GM19328 (cell line): ENCODE results near the gene AP2A2.
"Not testable (repeated sequence)": the region's sequence is repeated elsewhere in the genome, so short reads cannot be mapped to it uniquely, and the experiment has no call there.

Source experiments
- ATAC-seq: cut with Tn5 transposase; IDR thresholded peaks from one replicate; pipeline ENCODE4 v1.9.1; 2021; ENCODE audit warnings: mild to moderate bottlenecking, moderate library complexity; ENCODE audit not compliant: unreplicated experiment

AP2A2 gene

DNA sequence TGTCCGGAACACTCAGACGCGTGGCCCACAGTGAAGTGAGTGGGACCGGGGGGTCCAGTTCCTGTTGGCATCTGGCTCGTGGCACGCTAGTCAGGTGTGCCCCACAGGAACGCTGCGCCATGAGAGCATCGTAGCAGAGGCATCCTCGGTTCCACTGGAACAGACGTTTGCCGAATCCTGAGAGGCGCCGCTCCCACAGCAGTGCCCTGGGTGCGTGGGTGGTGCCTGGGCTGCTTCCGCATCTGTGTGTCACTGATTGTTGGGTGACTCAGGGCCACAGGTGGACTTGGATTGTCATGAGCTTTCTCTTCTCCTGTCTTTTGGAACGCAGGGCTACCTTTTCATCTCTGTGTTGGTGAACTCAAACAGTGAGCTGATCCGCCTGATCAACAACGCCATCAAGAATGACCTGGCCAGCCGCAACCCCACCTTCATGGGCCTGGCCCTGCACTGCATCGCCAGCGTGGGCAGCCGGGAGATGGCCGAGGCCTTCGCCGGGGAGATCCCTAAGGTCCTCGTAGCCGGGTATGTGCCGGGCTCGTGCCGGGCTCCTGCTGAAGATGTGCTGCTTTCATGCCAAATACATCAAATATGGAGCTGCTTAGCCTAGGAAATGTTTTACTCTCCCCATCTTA lies 46.2 kb downstream of the AP2A2 start:
- no peak for ATAC-seq

DNA sequence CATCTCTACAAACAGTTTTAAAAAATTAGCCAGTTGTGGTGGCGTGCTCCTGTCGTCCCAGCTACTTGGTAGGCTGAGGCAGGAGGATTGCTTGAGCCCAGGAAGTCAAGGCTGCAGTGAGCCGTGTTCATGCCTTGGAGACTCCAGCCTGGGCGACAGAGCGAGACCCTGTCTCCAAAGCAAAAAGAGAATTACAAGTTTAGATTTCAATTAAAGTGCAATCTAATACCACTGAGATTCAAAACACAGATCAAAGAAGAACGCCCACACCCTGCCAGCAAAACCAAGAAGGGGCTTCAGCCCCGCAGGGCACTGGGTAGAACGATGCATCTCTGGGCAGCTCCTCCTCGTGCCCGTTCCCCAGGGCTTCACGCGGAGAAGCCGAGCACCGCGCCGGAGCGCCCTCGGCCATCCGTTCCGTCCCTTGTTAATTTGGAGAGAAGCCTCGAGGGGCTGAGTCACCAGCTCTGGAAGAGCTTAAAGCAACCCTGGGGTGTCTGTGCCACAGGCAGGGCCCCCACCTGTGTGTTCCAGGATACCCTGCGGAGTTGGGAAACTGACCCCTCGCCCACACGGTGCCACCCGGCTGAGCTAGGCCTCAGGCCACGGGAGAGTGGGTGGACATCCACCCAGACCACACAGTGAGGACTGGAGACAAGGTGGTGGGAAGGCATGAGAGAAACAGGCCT lies 47.0 kb downstream of the AP2A2 start:
- ATAC-seq = no peak

DNA sequence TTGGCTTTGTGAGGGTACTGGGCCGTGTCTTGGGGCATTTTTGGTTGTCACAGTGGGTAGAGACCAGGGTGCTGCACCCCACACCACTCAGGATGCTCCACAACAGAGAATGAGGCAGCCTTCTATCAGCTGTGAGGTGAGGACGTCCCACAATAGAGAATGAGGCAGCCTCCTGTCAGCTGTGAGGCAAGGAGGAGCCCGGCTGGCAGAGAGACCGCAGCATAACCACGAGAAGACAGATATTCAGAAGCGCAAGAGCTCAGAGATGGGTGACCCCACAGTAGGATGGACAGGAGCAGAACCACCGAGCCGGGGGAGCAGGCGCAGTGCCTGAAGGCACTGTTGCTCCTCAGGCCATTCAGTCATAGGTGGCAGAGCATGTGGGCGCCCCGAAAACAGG lies 47.6 kb downstream of the AP2A2 start:
- ATAC-seq = no peak

DNA sequence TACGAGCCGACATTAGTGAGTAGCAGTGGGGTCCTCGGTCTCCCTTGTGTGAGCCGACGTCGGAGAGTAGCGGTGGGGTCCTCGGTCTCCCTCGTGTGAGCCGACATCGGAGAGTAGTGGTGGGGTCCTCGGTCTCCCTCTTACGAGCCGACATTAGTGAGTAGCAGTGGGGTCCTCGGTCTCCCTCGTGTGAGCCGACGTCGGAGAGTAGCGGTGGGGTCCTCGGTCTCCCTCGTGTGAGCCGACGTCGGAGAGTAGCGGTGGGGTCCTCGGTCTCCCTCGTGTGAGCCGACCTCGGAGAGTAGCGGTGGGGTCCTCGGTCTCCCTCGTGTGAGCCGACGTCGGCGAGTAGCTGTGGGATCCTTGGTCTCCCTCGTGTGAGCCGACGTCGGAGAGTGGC lies 49.7 kb downstream of the AP2A2 start:
- not testable (repeated sequence) for ATAC-seq

DNA sequence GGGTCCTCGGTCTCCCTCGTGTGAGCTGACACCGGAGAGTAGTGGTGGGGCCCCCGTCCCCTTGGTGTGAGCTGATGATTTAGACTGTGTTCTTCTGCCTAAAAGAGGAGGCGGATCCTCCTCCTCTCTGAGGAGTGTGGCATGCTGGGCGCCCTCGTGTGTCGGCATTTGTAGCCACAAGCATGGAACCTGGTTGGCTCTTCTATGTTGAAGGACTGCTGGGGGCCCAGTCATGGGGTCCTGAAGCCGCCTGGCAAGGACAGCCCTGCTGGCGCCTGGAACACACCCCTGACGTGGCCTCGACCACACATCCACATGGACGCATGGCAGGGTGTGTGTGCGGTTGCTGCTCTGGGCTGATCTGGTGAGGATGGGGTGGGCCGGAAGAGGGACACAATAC lies 50.2 kb downstream of the AP2A2 start:
- ATAC-seq = no peak

DNA sequence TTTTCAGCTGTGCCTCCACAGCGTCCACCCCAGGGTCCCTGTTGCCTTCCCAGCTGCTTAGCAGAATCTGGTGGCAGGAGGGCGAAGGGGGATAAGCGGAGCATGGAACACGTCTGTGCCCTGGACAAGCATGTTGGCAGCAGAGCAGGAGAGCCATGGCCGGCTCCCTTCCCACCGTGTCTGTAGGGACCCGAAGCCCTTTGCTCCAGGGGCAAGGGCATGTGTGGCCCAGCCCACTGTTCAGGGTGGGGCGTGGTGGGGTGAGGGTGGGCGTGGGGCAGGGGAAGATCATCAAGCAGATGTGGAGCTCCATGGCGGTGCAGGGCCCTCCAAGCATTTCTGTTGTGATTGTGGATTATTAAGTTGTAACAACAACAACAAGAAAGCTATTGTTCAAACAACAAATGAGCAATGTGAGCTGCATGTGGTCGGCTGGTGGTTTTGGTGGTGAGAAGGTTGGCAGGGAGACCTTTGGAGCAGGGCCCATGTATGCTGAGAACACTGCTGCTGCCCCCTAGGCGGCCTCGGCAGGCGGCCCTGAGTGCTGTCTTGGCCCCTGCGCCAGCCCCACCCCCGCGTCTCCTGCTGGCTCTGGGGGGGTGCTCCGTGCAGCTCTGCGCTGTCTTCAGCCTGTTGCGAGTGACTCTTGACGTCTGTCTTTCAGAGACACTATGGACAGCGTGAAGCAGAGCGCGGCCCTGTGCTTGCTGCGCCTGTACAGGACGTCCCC lies 50.9 kb downstream of the AP2A2 start:
- ATAC-seq = no peak

DNA sequence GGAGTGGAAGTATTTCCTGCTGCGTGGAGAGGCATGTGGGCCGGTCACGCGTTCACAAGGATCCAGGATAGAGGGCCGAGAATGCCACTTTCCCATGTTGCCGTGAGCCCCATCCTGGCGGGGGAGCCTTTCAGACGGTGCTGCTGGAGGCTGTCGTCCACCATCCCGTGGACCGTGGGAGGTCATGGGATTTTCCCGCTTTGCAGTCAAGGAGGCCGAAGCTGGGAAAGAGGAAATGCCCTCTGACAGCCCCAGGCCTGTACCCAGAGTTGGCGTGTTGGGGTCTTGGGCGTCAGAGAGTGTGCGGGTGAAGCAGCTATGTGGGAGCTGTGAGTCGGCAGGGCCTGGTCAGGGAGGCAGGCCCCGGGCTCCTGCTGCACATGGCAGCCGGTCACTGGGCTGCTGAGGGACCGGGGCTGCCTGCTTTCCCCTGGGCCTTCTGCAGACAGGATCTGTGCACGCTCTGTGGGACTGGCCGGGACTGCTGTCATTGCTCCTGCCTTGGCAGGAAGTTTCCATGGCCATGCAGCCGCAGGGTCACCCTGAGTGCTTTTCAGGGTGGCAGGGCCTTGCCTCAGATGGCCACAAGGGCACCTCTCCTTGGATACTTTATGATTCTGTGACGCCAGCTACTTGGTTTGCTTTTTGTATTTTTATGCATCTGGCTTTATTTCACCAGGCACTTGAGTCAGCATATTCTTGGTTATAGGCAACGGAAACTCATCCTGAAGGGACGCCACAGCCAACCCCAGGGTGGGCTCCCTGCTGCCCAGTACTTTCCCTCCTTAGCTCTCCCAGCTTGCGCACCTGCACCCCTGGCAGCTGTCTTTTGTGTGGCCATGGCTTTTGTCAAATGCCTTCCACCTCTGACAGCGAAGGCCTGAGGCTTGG lies 52.4 kb downstream of the AP2A2 start:
- ATAC-seq = no peak

DNA sequence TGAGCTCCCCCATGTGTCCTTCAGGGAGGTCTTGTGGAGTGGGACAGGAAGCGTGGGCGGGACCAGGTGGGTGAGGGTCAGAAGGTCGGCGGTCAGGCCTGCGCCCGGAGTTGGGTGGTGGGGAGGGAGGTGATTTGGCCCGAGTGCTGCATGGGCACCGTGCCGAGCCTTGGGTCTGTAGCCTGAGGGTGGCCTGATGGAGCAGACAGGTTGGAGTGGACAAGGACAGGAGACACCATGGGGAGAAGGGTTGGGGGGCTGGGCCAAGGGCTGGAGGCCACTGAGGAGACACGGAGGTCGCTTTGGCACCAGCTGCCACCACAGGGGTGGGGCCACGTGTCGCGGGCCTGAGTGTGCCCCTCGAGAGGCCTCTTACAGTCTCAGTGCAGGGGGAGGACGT lies 53.1 kb downstream of the AP2A2 start:
- no peak for ATAC-seq

DNA sequence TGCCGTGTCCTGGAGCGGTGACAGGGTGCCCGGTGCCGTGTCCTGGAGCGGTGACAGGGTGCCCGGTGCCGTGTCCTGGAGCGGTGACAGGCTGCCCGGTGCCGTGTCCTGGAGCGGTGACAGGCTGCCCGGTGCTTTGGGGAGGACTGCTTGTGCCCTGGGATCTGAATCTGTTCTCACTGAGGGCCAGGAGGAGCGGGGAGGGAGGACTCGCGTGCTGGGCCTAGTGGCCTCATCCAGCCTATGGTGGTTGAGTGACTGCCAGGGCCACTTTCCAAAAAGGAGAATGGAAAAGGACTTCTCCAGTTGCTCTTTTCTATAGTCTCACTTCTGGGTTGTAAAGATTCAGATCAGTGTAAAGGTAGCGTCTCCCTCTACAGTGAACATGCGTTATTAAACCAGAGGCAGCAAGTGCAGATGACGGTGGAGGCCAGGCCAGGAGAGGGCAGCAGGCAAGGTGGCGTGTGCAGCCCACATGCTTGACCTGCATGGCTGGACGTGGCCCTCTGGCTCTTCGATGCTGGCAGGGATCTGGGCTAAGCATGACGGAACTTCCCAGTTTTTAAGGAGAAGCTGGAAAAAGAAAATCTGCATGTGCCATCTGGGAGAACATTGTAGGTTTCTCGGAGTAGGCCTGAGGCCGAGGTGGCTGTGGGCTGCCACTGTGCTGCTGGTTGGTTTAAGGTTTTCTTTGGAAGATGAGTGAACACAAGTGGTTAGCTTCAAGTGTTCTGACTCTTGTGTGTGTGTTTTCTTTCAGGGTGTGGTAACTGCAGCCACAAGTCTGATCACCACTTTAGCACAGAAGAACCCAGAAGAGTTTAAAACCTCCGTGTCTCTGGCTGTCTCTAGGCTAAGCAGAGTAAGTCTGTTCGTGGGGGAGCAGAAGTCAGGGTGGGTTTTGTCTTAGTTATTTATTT lies 55.0 kb downstream of the AP2A2 start:
- no peak for ATAC-seq

DNA sequence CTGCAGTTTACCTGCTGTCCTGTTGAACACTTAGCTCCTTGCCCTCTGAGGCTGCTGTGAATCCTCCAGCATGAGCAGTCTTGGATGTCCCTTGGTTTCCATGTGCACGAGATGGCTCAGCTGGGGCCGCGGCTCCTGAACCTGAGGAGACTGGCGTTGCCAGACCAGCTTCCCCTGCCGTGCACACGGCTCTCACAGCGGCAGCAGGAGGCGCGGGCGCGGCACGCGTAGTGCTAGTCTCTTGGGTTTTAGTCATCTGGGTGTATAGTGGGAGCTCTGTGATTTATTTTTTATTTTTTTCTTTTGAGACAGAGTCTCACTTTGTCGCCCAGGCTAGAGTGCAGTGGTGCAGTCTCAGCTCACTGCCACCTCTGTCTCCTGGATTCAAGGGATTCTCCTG lies 56.1 kb downstream of the AP2A2 start:
- no peak for ATAC-seq

DNA sequence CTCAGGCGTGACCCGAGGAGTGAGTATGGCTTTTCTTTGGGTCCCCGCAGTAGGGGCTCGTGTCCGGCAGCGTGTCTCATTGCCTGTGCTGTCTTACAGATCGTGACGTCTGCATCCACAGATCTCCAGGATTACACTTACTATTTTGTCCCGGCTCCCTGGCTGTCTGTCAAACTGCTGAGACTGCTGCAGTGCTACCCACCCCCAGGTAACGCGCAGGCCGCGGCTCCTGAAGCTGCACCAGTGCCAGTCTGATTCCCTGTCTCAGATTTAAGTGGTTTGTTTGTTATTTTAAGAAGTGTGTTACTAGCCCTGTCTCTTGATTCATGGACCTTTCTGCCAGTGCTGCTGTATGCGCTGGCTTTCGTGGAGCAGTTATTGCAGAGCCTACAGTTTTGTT lies 58.9 kb downstream of the AP2A2 start:
- no peak for ATAC-seq

DNA sequence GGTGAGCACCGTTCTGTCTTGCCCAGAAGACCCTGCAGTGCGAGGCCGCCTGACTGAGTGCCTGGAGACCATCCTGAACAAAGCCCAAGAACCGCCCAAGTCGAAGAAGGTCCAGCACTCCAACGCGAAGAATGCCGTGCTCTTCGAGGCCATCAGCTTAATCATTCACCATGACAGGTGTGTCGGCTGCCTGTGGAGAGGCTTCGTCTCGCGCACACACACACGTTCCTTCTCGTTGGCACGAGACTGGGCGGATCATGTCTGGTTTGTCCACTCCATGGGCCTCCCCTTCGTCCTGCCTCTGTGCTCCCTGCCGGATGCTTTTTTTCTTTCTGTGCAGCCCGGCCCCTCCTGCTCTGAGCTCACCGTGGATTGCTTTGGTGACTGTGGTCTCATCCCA lies 59.7 kb downstream of the AP2A2 start:
- no peak for ATAC-seq

DNA sequence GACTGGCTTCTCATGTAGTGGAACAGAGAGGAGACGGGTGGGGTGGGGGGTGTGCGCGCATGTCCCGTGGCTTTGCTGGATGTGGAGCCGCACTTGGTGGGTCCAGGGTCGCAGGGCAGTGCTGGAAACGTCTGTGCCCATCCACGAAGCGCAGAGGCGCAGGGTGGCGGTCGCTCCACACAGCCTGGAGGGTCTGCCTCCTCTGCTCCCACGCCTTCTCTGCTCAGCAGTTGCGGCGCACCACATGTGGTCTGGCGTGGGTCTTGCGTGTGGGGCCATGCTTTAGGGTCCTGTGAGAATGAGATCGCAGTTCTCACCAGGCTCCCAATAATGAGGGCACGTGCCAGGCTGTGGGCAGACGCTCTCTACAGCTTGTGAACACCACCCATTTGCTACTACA lies 60.2 kb downstream of the AP2A2 start:
- no peak for ATAC-seq

DNA sequence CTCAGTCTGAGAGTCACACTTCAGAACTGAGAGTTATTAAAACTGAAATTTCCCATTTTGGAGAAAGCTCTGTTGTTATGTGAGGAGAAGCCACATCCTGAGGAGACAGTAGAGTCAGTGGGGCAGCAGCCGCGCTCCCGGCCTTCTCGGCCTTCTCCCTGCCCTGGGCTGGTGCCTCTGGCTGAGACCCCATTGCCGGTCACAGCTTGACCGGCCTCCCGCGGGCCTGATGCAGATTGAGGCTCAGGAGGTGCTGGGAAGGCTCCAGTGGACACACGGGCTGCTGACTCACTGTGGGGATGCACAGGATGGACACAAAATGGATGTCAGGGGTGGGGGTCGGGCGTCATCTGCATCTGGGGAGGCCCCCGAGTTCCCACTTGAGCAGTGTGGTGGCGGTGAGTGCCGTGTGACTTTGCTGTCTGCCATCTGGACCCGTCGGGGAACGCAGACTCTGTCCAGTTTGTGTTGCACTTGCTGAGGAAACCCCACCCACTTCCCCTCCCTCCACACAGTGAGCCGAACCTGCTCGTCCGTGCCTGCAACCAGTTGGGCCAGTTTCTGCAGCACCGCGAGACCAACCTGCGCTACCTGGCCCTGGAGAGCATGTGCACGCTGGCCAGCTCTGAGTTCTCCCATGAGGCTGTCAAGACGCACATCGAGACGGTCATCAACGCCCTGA lies 60.7 kb downstream of the AP2A2 start:
- no peak for ATAC-seq

DNA sequence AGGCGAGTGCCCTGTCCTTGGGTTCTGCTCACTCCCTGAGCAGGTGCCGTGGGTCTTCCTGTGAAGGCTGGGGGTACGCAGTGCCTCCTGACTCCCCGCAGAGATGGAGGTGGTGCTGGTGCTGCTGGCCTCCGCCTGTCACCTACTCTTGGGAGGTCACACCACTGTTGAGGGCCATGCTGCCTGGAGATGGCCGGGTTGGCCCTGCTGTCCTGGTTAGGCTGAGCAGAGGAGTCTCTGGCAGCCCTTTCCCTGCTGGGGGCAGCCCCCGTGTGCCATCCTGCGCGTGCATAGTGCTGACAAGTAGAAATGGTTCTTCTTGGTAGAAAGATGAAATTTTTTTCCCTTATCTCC lies 61.3 kb downstream of the AP2A2 start:
- ATAC-seq = no peak

DNA sequence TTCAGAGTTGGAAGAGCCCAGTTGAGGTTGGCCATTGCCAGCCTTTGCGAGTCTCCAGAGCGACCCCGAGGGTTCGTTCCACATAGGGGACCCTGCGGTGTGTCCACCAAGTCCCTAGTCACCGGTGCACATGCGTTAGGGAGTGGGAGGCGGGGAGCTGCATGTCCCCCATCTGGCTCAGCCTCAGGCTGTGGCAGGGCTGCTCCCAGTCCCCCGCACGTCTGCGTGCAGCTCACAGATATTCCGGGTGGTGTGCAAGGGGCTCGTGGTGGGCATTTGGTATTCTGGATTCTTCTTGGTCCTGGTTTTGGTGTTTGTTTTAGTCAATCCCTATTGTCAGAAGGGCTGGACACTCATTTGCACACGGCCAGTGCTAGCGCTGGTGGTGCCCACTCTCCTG lies 62.0 kb downstream of the AP2A2 start:
- ATAC-seq = no peak

DNA sequence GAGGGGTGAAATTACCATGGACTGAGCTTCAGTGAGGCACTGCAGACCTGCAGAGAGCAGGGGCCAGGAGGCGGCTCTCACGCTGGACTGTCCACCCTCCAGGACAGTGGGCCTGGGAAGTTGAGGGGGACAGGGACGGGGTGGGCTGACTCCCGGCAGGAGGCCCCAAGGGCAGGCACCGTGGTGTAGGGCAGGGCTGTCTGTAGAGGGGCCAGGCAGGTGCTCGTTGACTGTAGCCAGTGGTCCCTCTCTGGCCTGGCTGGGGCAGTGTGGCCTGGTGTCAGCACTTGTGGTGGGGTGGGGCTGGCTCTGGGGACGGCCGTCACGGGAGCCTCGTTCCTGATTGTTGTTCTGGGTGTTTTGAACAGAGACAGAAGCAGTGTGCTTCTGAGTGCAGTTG lies 64.4 kb downstream of the AP2A2 start:
- ATAC-seq = no peak

DNA sequence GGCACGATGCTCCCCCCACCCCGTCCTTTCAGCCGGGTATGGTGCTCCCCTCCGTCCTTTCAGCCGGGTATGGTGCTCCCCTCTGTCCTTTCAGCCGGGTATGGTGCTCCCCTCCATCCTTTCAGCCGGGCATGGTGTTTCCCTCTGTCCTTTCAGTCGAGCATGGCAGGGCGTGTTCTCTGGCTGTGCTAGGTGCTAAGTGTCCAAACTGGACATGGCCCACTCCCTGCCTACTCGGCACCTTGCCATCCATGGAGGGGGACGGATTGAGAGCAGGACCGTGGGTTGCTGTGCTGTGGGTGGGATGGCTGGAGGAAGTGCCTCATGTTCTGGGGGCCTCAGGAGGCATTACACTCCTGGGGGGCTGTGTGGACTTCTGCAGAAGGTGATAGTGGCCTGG lies 65.4 kb downstream of the AP2A2 start:
- no peak for ATAC-seq

DNA sequence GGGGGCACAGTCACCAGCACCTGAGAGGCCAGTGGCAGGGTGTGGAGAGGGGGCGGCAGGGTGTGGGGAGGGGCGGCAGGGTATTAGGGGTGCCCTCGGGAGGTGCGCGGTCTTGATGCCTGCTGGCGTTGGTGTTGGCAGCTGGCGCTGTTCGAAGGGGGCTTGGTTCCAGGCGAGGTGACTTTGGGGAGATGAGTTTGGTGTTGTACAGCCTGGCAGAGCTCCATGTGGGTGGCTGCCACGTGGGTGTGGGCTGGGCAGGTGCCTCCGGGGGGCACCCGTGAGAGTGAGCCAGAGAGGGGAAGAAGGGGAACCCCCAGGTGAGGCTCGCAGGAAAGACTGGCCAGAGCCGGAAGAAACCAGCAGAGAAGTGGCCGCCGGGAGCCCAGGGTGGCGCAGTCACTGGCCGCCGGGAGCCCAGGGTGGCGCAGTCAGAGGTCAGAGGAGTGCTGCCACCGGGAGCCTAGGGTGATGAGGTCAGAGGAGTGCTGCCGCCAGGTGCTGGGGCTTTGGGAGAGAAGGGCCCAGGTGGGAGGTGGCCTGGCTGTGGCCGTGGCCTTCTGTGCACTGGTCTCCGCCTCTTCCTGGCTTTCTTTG lies 66.1 kb downstream of the AP2A2 start:
- ATAC-seq = no peak
